Measurements from ENCODE around the gene PNRC2. TPM values are rescaled to one million over a fixed set of nuclear protein-coding genes. Genes with fewer than 3 reads are reported as not detected.

PNRC2 gene
- 140 TPM in 2 replicates for total RNA-seq

GRCh38 chr1:23959461-23960290 is at the start of gene PNRC2:
Gene PNRC2, plus strand, starts transcription at chr1:23959828. Its CDS starts 1,630 bp downstream, at chr1:23961458.
- H3K4me1 Mint-ChIP-seq: peaks cover 48% of the 10 kb centered on the region
- DNase-seq: peak; percentile 99
- intact Hi-C loops (cut with micrococcal nuclease): loop anchor here (1.0 to 10.0 kb wide), 5 partner anchors 21 to 615 kb away; partner anchors contain the start of genes E2F2, HMGCL, HNRNPR and SRSF10
- no peaks in the 10 kb centered on the region for H3K9me3 Mint-ChIP-seq
- H3K36me3 Mint-ChIP-seq (ENCODE audit: low read depth): peaks cover 43% of the 10 kb centered on the region
- H3K27me3 Mint-ChIP-seq: no peaks in the 10 kb centered on the region
- H3K27ac Mint-ChIP-seq: peak within 1 kb of the TSS; percentile 100
- H3K4me3 Mint-ChIP-seq: peak within 1 kb of the TSS; percentile 100

GRCh38 chr1:23910144-23910543 is 49.5 kb upstream of the PNRC2 start:
- Mint-ChIP-seq H3K27me3 (peaks cover 2% of the 10 kb centered on the region), H3K4me1 (peaks cover 36% of the 10 kb centered on the region), H3K9me3 (no peaks in the 10 kb centered on the region), H3K27ac (no peak overlapping the region), H3K36me3 (ENCODE audit: low read depth) (no peaks in the 10 kb centered on the region), H3K4me3 (no peak overlapping the region)
- intact Hi-C loops (cut with micrococcal nuclease): no loop called here
- no peak for DNase-seq

GRCh38 chr1:23910553-23911246 is 48.9 kb upstream of the PNRC2 start:
- H3K36me3 Mint-ChIP-seq (ENCODE audit: low read depth): no peaks in the 10 kb centered on the region
- H3K4me3 Mint-ChIP-seq: no peak overlapping the region
- peaks cover 36% of the 10 kb centered on the region for H3K4me1 Mint-ChIP-seq
- peak overlapping the region; percentile 18 for H3K27ac Mint-ChIP-seq
- H3K9me3 Mint-ChIP-seq: no peaks in the 10 kb centered on the region
- intact Hi-C loops (cut with micrococcal nuclease): no loop called here
- peaks cover 2% of the 10 kb centered on the region for H3K27me3 Mint-ChIP-seq
- peak; percentile 68 for DNase-seq

- H3K27me3 Mint-ChIP-seq: no peaks in the 10 kb centered on the region
- peaks cover 37% of the 10 kb centered on the region for H3K4me1 Mint-ChIP-seq
- no peak overlapping the region for H3K27ac Mint-ChIP-seq
- H3K4me3 Mint-ChIP-seq: no peak overlapping the region
- H3K36me3 Mint-ChIP-seq (ENCODE audit: low read depth): no peaks in the 10 kb centered on the region
- no peaks in the 10 kb centered on the region for H3K9me3 Mint-ChIP-seq
- intact Hi-C loops (cut with micrococcal nuclease): no loop called here
- DNase-seq: no peak
Observed at GRCh38 chr1:23911921-23912320, 47.7 kb upstream of the PNRC2 start.

GRCh38 chr1:23913212-23913880 is 46.3 kb upstream of the PNRC2 start, which contains the start of gene CNR2:
Gene CNR2, minus strand, starts transcription at chr1:23913362. Its CDS starts 37,745 bp downstream, at chr1:23875617.
- H3K27ac Mint-ChIP-seq: no peak within 1 kb of the TSS
- H3K9me3 Mint-ChIP-seq: no peaks in the 10 kb centered on the region
- no peaks in the 10 kb centered on the region for H3K36me3 Mint-ChIP-seq (ENCODE audit: low read depth)
- intact Hi-C loops (cut with micrococcal nuclease): no loop called here
- peak; percentile 64 for DNase-seq
- H3K27me3 Mint-ChIP-seq: no peaks in the 10 kb centered on the region
- peaks cover 38% of the 10 kb centered on the region for H3K4me1 Mint-ChIP-seq
- no peak within 1 kb of the TSS for H3K4me3 Mint-ChIP-seq

GRCh38 chr1:23914921-23915320 is 44.7 kb upstream of the PNRC2 start:
- DNase-seq: no peak
- Mint-ChIP-seq H3K4me3 (no peak overlapping the region), H3K27me3 (no peaks in the 10 kb centered on the region), H3K9me3 (no peaks in the 10 kb centered on the region), H3K4me1 (peaks cover 27% of the 10 kb centered on the region), H3K27ac (no peak overlapping the region), H3K36me3 (ENCODE audit: low read depth) (no peaks in the 10 kb centered on the region)
- intact Hi-C loops (cut with micrococcal nuclease): no loop called here

- intact Hi-C loops (cut with micrococcal nuclease): no loop called here
- no peaks in the 10 kb centered on the region for H3K27me3 Mint-ChIP-seq
- H3K4me1 Mint-ChIP-seq: peaks cover 24% of the 10 kb centered on the region
- no peaks in the 10 kb centered on the region for H3K9me3 Mint-ChIP-seq
- DNase-seq: no peak
- no peaks in the 10 kb centered on the region for H3K36me3 Mint-ChIP-seq (ENCODE audit: low read depth)
- no peak overlapping the region for H3K27ac Mint-ChIP-seq
- no peak overlapping the region for H3K4me3 Mint-ChIP-seq
Observed at GRCh38 chr1:23915466-23915865, 44.2 kb upstream of the PNRC2 start.

GRCh38 chr1:23916209-23917131 is 43.2 kb upstream of the PNRC2 start:
- DNase-seq: peak; percentile 87
- intact Hi-C loops (cut with micrococcal nuclease): loop anchor here (1.0 to 2.0 kb wide), 2 partner anchors 106 to 144 kb away; no protein-coding TSS in a partner anchor
- Mint-ChIP-seq H3K9me3 (no peaks in the 10 kb centered on the region), H3K27ac (no peak overlapping the region), H3K27me3 (no peaks in the 10 kb centered on the region), H3K36me3 (ENCODE audit: low read depth) (no peaks in the 10 kb centered on the region), H3K4me3 (no peak overlapping the region), H3K4me1 (peaks cover 15% of the 10 kb centered on the region)

GRCh38 chr1:23922321-23922943 is 37.2 kb upstream of the PNRC2 start:
- Mint-ChIP-seq H3K36me3 (ENCODE audit: low read depth) (no peaks in the 10 kb centered on the region), H3K4me3 (no peak overlapping the region), H3K27me3 (peaks cover 4% of the 10 kb centered on the region), H3K9me3 (no peaks in the 10 kb centered on the region), H3K27ac (no peak overlapping the region), H3K4me1 (peaks cover 1% of the 10 kb centered on the region)
- DNase-seq: no peak
- intact Hi-C loops (cut with micrococcal nuclease): no loop called here

GRCh38 chr1:23923592-23924499 is 35.8 kb upstream of the PNRC2 start:
- DNase-seq: no peak
- Mint-ChIP-seq H3K27ac (no peak overlapping the region), H3K27me3 (peaks cover 4% of the 10 kb centered on the region), H3K4me1 (peaks cover 1% of the 10 kb centered on the region), H3K9me3 (no peaks in the 10 kb centered on the region), H3K4me3 (no peak overlapping the region), H3K36me3 (ENCODE audit: low read depth) (no peaks in the 10 kb centered on the region)
- intact Hi-C loops (cut with micrococcal nuclease): no loop called here

GRCh38 chr1:23924601-23925000 is 35.0 kb upstream of the PNRC2 start:
- Mint-ChIP-seq H3K27me3 (peaks cover 7% of the 10 kb centered on the region), H3K27ac (no peak overlapping the region), H3K4me1 (peaks cover 1% of the 10 kb centered on the region), H3K4me3 (no peak overlapping the region), H3K36me3 (ENCODE audit: low read depth) (no peaks in the 10 kb centered on the region), H3K9me3 (no peaks in the 10 kb centered on the region)
- intact Hi-C loops (cut with micrococcal nuclease): no loop called here
- no peak for DNase-seq

- H3K9me3 Mint-ChIP-seq: no peaks in the 10 kb centered on the region
- no peaks in the 10 kb centered on the region for H3K4me1 Mint-ChIP-seq
- no peak overlapping the region for H3K27ac Mint-ChIP-seq
- H3K27me3 Mint-ChIP-seq: peaks cover 7% of the 10 kb centered on the region
- no peak for DNase-seq
- no peaks in the 10 kb centered on the region for H3K36me3 Mint-ChIP-seq (ENCODE audit: low read depth)
- no peak overlapping the region for H3K4me3 Mint-ChIP-seq
- intact Hi-C loops (cut with micrococcal nuclease): no loop called here
Observed at GRCh38 chr1:23925279-23925678, 34.3 kb upstream of the PNRC2 start.

Data from activated CD4-positive, alpha-beta T cell treated with anti-CD3 and anti-CD28 coated beads, Interleukin-2, amount 10 ng/mL, durations not matched to agents 24 days and 14 days (primary cell).